ENCODE measurements around the gene FOXI2.

FOXI2 gene

DNA sequence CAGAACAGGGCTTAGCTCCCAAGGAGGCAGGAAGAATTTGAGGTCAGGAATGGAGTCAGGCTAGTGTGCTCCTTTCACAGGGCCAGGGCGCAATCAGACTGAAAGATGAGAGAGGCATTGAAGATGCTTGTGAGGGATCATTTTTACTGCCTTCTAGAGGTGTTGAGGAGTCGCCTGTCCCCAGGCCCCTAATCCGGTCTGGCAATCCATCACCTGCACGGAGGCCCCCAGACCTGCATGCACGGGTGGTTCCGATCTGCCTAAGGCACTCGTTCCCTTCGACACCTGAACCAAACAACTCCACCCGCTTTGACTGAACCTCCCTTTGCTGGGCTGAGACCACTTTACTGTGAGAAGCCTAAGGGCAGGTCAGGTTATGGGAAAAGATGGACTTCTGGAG lies 8.0 kb downstream of the FOXI2 start:
- DNase-seq, result no peak

DNA sequence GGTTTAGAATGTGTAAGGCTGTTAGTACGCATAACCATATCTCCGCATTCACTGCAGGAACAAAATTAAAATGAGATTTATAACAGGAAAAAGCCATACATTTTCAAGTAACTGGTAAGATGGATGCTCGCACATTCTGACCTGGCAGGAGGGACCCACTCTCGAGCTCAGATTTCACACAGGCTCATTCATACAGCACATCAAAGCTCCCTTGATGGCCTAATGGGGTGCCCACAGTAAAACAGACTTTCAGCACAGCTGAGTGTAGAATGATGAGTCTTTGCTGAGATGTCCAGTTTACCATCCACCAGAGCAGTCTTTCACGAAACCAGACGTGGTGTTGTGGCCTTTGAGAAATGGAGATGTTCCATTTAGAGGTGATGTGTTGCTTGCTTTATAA lies 8.9 kb downstream of the FOXI2 start:
- DNase-seq, result no peak

DNA sequence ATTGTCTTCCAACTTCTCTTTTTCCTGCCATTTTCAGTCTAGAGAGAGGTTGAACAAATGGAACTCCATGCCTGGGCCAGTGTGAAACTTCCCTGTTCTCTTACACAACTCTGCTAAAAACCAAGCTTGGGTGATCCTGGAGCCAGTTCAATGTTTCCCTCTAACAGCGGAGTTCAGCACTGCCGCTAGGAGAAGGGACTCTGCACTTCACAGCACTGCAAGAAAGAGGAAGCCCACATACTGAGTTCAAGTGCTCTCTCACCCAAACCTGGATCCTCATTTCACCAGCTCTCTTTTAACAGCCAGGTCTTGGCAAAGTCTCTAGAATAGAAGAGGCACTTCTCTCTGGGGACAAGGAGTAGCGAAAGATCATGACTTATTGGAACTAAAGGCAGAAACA lies 18.8 kb downstream of the FOXI2 start:
- no peak for DNase-seq

DNA sequence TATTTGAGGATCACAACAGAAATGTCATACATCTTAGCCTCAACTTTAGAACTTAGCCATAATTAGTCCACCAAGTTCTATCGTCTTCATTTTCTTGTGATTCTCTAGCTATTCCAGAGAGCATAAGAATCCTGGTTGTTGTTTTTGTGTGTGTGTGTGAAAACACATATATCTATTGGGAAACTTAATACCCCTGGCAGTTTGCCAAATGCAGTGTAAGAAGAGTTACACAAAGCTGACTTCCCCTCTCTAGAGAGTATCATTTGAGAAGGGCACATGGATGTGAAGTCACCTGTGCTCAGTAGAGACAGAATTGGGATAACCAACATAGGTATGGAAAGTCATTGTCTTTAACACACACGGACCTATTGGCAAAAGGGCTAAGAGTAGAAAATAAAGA lies 19.3 kb downstream of the FOXI2 start:
- DNase-seq, result no peak

DNA sequence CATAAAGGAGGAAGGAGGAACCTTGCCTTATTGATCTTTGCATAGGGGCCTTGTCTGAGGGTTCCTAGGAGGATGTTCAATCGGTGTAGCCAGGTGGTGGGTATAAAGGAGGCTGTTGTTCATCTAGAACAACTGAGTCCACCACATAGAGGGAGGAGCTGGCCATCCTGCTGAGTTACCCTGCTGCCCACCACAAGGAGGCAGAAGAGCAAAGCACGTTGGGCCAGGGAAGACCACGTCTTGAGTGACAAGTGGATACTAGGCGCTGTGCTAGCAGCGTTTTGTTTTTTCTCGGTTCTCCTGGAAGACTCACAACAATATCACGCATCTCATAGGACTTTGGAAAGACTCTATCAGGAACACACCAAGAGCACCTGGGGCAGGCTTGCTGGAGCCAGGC lies 20.0 kb downstream of the FOXI2 start:
- no peak for DNase-seq

DNA sequence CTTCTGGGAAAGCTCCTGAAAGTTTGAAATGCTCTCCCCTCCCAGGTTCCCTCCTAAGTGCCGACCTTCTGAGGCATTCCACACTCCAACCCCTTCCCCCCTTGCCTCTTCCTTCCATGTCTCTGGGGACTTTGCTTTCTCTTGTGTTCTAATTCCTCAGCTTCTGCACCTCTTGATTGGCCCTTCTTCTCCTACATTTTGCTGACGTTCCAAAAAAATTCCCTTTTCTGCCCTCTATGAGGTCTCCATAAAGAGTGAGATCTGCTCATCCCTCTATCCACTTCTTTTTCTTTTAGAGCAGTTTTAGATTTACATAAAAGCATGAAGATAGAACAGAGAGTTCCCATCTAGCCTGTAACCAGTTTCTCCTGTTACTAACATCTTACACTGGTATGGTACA lies 22.3 kb downstream of the FOXI2 start:
- no peak for DNase-seq

DNA sequence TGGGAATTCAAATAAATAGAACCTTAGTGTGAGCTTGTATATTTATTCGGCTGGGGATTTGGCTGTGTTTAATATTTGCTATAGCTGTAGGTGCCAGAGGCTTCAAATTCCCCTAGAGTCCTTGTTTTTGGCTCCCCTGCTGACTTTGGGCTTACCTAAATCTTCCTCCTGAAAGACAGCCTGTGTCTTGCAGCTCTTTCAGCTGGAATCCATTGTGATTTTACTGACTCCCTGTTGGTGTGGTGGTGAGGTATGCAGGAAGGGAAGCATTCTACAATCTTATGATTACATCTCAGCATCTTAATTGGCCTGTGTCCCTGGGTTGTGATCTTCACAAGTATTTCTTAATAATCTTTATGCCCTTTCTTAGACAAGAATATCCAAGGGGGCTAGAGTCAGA lies 25.9 kb downstream of the FOXI2 start:
- DNase-seq, result no peak

DNA sequence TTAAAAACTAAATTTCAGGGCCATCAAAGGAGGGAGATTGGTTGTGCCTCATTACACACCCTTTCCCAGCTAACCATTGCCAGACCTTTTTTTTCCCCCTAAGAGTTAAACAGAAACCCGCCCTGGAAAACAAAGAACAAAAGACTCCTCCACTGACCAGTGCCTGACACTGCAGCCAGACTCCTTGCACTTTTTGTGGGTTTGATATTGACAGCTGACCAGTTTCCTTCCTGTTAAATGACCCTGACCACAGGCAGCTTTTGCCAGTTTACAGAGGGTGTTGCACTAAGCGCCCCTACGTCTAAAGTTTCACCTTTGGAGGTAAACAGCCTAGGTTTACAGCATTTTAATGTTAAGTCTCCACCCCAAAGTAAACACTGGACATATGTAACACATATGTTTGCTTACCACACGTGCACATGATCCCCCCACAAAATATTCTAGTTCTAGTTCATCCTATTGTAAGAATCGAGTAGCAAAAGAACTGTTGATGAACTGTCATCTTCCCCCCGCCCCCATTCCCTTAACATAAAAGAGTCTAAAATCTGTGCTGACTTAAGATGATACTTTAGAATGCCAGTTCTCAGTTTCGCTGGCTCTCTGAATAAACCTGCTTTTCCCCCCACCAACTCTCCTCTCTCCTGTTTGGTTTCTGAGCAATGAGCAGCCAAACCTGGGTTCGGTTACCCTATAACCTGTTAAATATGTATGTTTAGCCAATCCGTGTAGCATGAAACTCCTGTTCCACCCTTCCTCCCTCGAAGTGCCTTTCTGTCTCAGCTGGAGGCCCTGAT lies 38.0 kb downstream of the FOXI2 start:
- DNase-seq, result no peak

DNA sequence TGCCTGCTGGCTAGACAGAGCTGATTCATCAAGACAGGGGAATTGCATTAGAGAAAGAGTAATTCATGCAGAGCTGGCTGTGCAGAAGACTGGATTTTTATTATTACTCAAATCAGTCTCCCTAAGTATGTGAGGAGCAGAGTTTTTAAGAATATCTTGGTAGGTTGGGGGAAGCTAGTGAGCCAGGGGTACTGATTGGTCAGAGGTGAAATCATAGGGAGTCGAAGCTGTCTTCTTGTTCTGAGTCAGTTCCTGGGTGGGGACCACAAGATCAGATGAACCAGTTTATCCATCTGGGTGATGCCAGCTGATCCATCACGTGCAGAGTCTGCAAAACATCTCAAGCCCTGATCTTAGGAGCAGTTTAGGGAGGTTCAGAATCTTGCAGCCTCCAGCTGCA lies 39.8 kb downstream of the FOXI2 start:
- DNase-seq, result no peak

DNA sequence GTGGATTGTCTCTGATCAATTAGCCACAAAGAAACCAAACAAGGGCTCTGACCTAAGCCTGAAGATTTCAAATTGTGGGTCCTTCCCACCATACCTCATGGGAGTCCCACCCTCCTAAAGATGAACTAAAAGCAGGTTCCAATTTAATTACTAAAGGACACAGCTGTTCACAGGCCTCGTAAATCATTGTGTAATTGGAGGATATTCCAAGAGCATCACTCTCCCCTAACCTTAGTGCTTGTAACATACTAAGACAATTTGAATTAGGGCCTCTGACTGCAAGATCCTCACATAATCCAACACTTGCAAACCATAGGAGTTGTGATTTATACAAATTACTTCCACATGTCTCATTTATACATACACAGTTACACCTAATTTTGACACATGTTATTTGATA lies 44.4 kb downstream of the FOXI2 start:
- DNase-seq, result no peak

DNA sequence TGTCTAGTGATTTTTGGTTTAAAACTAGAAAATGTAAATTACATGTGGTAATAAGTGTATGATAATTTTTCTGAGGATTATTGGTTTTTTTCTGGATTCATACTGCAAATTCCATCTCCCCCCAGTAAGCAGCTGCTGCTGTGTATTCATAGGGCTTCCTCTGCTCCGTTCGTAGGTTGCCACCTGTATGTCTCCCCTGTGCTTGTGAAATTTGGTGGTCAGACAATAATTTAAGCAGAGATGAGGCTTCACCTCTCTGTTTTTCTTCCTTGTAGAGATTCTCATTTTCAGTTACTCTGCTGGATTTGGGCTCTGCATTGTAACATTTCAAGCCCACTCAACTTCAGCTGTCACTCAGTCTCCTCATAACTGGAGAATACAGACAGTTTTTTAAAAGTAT lies 50.9 kb downstream of the FOXI2 start:
- DNase-seq, result no peak

DNA sequence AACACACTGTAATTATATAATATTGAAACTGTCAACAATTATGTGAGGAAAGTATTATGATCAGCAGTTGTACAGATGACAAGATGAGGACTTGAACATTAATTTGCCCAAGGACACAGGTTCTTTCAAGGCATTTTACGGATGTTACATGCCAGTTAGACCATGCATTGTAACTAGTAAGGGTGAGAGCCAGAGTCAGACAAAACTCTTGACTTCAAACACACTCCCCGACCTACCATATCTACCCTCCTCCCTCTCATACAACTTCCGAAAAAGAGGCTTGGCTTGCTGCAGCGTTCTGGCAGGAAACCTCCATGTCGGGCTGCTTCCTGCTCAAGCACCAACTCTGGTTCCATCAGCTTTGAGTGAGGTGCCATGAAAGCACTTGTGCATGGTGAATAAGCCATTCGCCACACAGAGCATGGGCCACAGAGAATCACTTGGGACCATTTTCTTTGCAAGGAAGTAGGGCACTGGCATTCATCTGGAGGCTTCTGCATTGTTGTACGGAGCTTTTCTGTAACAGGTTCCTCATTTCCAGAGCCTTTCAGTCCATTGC lies 53.2 kb downstream of the FOXI2 start:
- no peak for DNase-seq
